HG02885 (cell line): ENCODE results near the gene BRIP1.
"Not testable (repeated sequence)": the region's sequence is repeated elsewhere in the genome, so short reads cannot be mapped to it uniquely, and the experiment has no call there.

ENCODE experiments used
- ATAC-seq: cut with Tn5 transposase; IDR thresholded peaks from one replicate; pipeline ENCODE4 v1.9.1; 2021; ENCODE audit warnings: mild to moderate bottlenecking; ENCODE audit not compliant: unreplicated experiment, poor library complexity

BRIP1 gene

GRCh38 chr17:61806936-61807335, 56.4 kb downstream of the BRIP1 start:
- no peak for ATAC-seq

GRCh38 chr17:61806081-61806828, 57.1 kb downstream of the BRIP1 start:
- no peak for ATAC-seq

DNA sequence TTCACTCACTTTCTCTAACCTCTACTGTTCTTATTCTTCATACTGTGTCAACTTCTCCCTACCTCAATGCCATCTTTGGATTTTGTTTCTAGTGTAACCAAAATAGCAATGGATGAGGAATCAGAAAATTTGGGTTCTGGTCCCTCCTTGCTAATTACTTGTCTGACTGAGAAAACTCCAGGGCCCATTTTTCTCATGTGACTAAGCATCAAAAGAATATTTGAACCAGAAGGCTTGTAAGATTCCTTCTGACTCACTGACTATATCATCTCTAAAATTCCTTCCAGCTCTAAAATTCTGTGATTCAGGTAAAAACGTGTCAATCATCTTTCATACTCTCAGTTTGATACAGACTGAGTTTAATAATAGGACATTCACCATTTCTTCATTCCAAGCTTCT, 57.9 kb downstream of the BRIP1 start:
- no peak for ATAC-seq

DNA sequence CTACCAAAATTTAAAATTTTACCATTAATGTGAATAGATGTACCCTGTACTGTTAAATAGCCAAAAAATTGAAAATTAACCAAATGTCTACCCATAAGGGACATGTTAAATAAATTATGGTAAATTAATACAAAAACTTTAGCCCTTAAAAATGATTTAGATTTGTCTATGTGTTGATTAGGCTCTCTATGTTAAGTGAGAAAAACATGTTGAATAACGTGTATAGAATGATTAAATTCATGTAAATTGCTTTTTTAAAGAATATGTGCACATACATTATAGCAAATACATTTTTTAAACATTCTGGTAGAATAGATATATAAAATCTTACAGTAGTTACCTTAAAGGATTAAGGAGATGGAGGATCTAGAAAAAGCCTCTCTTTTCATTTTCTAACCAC, 59.5 kb downstream of the BRIP1 start:
- ATAC-seq, result no peak

DNA sequence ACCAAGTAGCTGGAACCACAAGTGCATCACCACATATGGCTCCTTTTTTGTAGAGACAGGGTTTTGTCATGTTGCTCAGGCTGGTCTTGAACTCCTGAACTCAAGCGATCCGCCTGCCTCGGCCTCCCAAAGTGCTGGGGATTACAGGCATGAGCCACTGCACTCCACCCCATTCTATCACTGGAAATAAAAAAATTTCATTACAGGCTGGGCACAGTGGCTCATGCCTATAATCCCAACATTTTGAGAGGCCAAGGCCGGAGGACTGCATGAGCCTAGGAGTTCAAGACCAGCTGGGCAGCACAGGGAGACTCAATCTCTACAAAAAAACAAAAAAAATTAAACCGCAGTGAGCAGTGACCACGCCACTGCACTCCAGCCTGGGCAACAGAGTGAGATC, 60.1 kb downstream of the BRIP1 start:
- no peak for ATAC-seq

DNA sequence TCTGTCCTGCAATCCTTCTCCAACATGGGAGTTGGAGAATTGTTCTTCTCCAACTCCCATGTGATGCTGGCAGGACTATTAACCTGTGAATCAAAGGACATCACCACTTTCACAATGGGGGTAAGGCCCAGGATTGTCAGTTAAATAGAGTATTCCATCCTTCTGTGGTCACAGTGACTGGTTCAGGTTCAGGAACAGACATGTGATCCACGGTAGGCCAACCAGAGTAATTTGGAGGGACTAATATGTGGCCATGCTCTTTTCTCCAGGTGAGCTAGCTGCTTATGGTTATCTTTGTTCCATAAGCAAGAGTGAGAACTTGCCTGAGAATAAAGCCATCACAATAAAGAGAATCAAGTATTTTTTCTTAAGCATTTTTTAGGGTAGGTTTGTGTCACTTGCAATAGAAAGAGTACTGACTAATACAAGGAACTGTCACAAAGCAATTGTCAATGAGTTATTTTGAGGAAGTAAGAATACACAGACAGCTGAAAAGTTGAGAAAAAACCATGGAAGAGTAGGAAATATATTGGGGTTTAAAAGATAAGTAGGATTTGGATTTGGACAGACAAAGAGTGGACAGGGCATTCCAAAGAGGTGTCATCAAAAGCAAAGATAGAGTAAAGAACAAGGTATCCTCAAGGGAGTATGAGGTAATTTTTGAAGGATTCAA, 63.4 kb downstream of the BRIP1 start:
- no peak for ATAC-seq

GRCh38 chr17:61797283-61797682, 66.0 kb downstream of the BRIP1 start:
- no peak for ATAC-seq

DNA sequence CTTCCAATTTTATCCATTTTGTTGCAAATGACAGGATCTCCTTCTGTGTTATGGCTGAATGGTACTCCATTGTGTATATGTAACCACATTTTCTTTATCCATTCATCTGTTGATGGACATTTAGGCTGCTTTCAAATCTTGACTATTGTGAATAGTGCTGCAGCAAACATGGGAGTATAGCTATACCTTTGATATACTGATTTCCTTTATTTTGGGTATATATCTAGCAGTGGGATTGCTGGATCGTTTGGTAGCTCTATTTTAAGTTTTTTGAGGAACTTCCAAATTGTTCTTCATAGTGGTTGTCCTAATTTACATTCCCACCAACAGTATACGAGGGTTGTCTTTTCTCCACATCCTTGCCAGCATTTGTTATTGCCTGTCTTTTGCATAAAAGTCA, 67.8 kb downstream of the BRIP1 start:
- ATAC-seq, result no peak

GRCh38 chr17:61794792-61795191, 68.5 kb downstream of the BRIP1 start:
- ATAC-seq, result no peak

DNA sequence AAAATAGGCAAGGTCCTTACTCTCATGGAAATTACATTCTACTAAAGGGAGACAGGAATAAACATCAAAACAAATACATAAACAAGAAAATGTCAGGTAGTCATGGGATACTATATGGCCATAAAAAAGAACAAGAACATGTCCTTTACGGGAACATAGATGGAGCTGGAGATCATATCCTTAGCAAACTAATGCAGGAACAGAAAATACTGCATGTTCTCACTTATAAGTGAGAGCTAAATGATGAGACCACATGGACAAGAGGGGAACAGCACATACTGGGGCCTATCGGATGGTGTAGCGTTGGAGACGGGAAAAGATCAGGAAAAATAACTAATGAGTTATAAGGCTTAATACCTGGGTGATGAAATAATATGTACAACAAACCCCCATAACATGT, 69.1 kb downstream of the BRIP1 start:
- ATAC-seq, result no peak

DNA sequence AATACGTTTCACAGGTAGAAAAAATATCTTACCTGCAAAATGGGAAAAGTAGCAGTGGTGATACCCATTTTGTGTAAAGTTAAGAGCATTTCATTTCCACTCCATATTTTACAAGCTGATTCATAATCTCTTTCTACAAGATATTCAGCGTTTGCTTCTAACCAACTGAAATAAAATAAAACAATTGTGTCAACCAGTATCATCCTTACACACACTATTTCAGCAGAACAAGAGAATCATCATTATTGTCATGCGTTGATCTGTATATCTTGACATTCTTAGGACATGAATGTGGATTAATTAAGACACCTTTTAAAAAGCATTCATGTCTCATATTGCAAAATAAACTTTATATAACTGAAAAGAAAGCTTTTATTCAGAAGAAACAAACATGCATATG, 69.8 kb downstream of the BRIP1 start:
- no peak for ATAC-seq

DNA sequence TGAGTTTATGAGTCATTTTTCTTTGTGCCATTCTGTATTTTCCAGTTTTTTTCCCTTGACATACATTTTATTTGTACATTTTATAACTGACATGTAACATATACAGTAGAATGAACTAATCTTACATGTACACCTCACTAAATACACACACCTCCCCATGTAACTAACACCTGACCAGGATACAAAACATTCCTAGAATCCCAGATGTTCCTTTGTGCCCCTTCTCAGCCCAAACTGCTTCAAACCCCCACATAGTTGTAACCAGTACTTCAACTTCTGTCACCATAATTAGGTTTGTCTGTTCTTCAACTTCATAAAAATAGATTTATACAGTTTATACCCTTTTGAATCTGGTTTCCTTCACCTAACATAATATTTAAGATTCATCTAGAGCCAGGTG, 73.5 kb downstream of the BRIP1 start:
- no peak for ATAC-seq

DNA sequence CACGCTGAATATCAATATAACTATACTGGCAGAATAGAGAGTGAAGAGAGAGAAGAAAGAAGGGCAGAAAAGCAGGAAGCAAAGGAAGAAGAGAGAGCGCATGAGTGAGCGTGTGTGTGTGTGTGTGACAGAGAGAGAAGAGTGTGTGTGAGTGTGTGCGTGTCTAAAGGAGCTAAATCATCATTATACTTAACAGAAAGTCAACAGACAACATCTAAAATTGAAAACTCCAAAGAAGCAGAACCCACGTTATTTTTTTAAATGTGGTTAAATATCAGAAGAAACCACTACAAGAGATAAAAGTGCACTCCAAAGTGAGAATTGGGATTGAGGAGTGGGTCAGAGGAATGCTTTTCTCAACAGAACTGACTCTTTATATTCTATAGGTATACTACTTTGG, 77.2 kb downstream of the BRIP1 start:
- no peak for ATAC-seq

DNA sequence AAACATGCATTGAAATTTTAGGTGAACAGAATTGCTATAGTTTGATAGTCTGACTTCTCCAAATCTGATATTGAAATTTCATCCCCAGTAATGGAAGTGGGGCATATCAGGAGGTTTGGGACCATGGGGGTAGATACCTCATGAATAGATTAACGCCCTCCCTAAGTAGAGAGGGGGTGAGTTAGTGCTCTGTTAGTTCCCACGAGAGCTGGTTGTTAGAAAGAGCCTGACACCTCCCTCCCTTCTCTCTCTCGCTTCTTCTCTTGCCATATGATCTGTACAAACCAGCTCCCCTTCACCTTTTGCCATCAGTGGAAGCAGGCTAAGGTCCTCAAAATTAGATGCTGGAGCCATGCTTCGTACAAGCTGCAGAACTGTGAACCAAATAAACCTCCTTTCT, 78.8 kb downstream of the BRIP1 start:
- peak; percentile 42 for ATAC-seq

DNA sequence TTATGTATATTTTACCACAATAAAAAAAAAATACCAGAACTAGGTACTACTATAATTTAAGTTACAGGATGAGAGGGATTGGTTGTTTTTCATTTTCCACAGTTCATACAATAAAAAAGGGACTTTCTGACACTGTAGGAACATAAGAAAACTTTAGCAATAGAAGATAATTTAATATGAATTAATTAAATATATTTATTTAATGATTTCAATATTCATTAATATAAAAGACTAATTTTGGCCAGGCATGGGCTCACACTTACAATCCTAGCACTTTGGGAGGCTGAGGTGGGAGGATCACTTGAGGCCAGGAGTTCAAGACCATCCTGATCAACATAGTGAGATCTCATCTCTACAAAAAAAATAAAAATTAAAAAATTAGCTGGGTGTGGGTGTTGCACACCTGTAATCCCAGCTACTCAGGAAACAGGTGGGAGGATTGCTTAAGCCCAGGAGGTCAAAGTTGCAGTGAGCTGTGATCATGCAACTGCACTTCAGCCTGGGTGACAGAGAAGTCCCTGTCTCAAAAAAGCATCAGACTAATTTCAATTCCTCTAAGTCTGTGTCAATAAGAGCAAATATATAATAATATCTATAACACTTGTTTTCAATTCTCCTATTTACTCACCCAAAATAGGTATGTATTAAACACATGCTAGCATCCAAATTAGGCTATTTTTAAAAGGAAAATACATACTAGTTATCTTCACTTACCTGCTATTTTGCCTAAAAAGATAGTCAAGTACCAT, 79.6 kb downstream of the BRIP1 start:
- ATAC-seq, result peak; percentile 82

GRCh38 chr17:61783120-61783519, 80.2 kb downstream of the BRIP1 start:
- no peak for ATAC-seq

DNA sequence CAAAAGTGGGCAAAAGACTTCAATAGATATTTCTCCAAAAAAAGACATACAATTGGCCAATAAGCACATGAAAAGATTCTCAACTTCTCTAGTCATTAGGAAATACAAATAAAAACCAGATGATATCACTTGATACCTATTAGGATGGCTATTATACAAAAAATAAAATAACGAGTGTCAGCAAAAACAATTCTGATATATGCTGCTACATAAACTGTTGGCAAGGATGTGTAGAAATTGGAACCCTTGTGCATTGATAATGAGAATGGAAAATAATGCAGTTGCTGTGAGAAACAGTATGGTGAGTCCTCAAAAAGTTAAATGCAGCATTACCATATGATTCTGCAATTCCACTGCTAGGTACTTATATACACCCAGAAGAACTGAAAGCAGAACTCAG, 80.6 kb downstream of the BRIP1 start:
- no peak for ATAC-seq

- ATAC-seq, result no peak
Observed at GRCh38 chr17:61775364-61775763, 88.0 kb downstream of the BRIP1 start.

- no peak for ATAC-seq
Observed at GRCh38 chr17:61774724-61775123, 88.6 kb downstream of the BRIP1 start.

DNA sequence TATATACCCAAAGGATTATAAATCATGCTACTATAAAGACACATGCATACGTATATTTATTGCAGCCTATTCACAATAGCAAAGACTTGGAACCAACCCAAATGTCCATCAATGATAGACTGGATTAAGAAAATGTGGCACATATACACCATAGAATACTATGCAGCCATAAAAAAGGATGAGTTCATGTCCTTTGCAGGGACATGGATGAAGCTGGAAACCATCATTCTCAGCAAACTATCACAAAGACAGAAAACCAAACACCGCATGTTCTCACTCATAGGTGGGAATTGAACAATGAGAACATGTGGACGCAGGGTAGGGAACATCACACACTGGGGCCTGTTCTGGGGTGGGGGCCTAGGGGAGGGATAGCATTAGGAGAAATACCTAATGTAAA, 89.2 kb downstream of the BRIP1 start:
- ATAC-seq, result not testable (repeated sequence)

GRCh38 chr17:61770752-61771533, 92.4 kb downstream of the BRIP1 start:
- no peak for ATAC-seq
